ENCODE results near the gene ABHD4. TPM values are rescaled to one million over a fixed set of nuclear protein-coding genes. Genes with fewer than 3 reads are reported as not detected.

Gene ABHD4
- total RNA-seq, 6 experiments from 2014 or later: 12.7 to 38.1 (median 18.5) TPM

DNA sequence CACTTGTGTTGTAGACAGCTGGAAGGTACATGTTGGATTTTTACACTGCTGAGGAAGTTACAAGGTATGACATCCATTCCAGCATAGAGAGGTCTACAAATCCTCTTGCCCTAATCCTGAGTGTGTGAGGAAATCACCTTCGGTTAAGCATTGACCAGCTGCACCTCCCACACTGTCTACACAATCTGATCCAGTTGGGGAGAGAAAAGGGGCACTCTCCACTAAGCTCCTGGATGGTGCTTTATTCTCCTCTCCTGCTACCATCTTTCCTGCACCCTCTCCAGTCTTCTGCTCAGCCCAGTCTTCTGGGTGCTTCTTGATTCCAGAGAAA, 46.2 kb downstream of the ABHD4 start, which contains the start of gene OR6J1:
OR6J1 (minus strand) TSS at position 48 of the 331 bp plus-strand sequence. CDS start 9,541 bp downstream, outside the sequence.
- Histone ChIP-seq H3K4me1 (no peaks in the 10 kb centered on the region), H3K4me3 (no peak within 1 kb of the TSS), H3K36me3 (no peaks in the 10 kb centered on the region), H3K27ac (no peak within 1 kb of the TSS), H3K27me3 (no peaks in the 10 kb centered on the region), H3K9me3 (no peaks in the 10 kb centered on the region)
- DNase-seq (no peak), ATAC-seq (peak in 2 of 4 donors; percentile 18 to 21)
- intact Hi-C loops (cut with DNase I): no loop called here
- WGBS (ENCODE audit: insufficient coverage, low coverage, low lambda C conversion rate, missing lambda C conversion rate): 30% methylated on average over 1 of the region's 1 CpG
- TF ChIP-seq, protein P1, sequence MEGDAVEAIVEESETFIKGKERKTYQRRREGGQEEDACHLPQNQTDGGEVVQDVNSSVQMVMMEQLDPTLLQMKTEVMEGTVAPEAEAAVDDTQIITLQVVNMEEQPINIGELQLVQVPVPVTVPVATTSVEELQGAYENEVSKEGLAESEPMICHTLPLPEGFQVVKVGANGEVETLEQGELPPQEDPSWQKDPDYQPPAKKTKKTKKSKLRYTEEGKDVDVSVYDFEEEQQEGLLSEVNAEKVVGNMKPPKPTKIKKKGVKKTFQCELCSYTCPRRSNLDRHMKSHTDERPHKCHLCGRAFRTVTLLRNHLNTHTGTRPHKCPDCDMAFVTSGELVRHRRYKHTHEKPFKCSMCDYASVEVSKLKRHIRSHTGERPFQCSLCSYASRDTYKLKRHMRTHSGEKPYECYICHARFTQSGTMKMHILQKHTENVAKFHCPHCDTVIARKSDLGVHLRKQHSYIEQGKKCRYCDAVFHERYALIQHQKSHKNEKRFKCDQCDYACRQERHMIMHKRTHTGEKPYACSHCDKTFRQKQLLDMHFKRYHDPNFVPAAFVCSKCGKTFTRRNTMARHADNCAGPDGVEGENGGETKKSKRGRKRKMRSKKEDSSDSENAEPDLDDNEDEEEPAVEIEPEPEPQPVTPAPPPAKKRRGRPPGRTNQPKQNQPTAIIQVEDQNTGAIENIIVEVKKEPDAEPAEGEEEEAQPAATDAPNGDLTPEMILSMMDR (IDR thresholded peaks at IDR 0.05): no peak
- TF ChIP-seq POLR2A (IDR thresholded peaks at IDR 0.05): no peak

DNA sequence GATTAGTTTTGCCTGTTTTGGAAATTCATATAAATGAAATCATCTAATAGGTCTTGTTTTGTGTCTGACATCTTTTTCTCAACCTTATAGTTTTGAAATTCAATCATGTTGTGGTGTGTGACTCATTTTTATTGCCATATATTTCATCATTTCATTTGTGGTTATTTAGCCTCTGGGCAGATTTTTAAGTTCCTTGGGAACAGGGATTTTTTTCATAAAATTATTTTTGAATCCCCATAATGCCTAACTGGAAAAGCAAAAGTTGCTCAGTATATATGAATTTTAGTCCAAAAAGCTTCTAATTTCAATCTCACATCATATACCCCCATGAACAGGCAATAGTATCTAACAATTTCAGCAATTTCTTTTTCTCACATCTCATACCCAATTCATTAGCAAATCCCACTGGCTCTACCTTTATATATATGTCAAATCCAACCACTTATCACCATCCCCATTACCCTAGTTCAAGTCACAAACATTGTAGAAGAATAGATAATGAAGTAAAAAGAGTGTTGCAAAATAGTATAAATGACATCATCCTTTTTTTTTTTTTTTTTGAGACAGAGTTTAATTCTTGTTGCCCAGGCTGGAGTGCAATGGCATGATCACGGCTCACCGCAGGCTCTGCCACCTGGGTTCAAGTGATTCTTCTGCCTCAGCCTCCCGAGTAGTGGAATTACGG, 48.6 kb downstream of the ABHD4 start:
- no peak for TF ChIP-seq POLR2A (IDR thresholded peaks at IDR 0.05)
- TF ChIP-seq, protein P1 (IDR thresholded peaks at IDR 0.05): no peak
- intact Hi-C loops (cut with DNase I): no loop called here
- DNase-seq (no peak), ATAC-seq (no peak)
- no peak overlapping the region for H3K4me3 ChIP-seq
- no peak overlapping the region for H3K27ac ChIP-seq
- no peaks in the 10 kb centered on the region for H3K4me1 ChIP-seq
- WGBS (ENCODE audit: insufficient coverage, low coverage, low lambda C conversion rate, missing lambda C conversion rate): 66% methylated on average over 3 of the region's 4 CpGs
- H3K27me3 ChIP-seq: no peaks in the 10 kb centered on the region
- H3K9me3 ChIP-seq: no peaks in the 10 kb centered on the region
- H3K36me3 ChIP-seq: no peaks in the 10 kb centered on the region

DNA sequence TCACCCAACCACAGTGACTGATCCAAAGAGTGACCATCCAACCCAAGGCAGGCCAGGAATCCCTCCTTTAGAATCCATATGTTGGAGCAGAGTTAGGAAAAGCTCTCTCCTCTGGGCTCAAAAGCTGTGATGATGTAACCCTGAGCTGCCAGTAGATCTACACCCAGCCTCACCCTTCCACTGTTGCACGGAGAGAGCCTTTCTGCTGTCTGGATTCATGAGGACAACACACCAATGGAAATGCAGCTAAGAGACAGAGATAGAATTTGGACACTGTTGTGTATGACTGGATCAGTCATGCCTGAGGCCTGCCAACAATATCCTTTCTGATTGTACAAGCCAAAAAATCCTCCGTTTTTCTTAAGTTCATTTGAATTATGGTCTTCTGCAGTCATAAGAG, 50.4 kb downstream of the ABHD4 start:
- no peak for TF ChIP-seq POLR2A (IDR thresholded peaks at IDR 0.05)
- TF ChIP-seq, protein P1 (IDR thresholded peaks at IDR 0.05): no peak
- no peaks in the 10 kb centered on the region for H3K4me1 ChIP-seq
- ATAC-seq (no peak), DNase-seq (no peak)
- H3K27me3 ChIP-seq: no peaks in the 10 kb centered on the region
- no peak overlapping the region for H3K27ac ChIP-seq
- intact Hi-C loops (cut with DNase I): no loop called here
- no peak overlapping the region for H3K4me3 ChIP-seq
- no peaks in the 10 kb centered on the region for H3K9me3 ChIP-seq
- no peaks in the 10 kb centered on the region for H3K36me3 ChIP-seq
- 76% methylated on average over 2 of the region's 2 CpGs for WGBS (ENCODE audit: insufficient coverage, low coverage, low lambda C conversion rate, missing lambda C conversion rate)

DNA sequence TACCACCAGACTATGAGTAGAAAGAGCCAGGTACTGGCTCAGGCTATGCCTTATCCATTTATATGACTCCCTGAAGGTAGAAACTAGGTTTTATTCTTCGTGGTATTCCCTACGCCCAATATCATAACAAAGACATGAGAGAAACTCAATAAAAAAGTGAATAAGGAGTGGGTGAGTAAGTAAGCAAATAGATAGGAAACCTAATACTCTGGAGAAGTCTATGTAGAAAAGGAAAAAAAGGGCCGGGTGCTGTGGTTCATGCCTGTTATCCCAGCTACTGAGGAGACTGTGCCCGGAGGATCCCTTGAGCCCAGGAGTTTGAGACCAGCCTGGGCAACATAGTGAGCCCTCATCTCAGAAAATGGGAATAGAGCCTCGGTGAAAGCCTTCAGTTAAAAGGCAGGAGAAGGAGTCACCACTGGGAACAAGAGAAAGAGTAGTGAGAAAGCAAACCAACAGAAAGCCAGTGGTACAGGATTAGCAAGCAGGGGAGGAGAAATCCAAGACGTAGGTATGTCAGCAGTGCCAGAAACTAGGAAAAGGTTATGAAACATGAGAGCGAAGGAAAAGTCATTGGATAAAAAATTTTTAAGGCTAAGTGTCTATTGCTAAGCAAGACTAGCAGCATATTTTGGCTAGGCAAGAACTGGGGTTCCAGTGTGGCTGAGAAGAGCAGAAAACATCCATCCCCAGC, 52.1 kb downstream of the ABHD4 start:
- no peaks in the 10 kb centered on the region for H3K36me3 ChIP-seq
- no peaks in the 10 kb centered on the region for H3K4me1 ChIP-seq
- ATAC-seq (no peak), DNase-seq (no peak)
- intact Hi-C loops (cut with DNase I): loop anchor here (10.0 kb wide), 1 partner anchor 95 kb away; no protein-coding TSS in a partner anchor
- H3K27me3 ChIP-seq: no peaks in the 10 kb centered on the region
- no peaks in the 10 kb centered on the region for H3K9me3 ChIP-seq
- no peak overlapping the region for H3K27ac ChIP-seq
- no peak overlapping the region for H3K4me3 ChIP-seq
- WGBS (ENCODE audit: insufficient coverage, low coverage, low lambda C conversion rate, missing lambda C conversion rate): 55% methylated on average over 7 of the region's 7 CpGs
- TF ChIP-seq POLR2A (IDR thresholded peaks at IDR 0.05): no peak
- TF ChIP-seq, protein P1 (IDR thresholded peaks at IDR 0.05): no peak
